H9 (cell line): ENCODE results near the gene TMEM92. TPM values are rescaled to one million over a fixed set of nuclear protein-coding genes. Genes with fewer than 3 reads are reported as not detected.
A peak's percentile ranks its signal among the peaks of the same experiment; 100 is the strongest.

ENCODE experiments used
- DNase-seq: peaks from one replicate; pipeline ENCODE4 v3.0.0-alpha.2; 2017
- H2AFZ ChIP-seq: one replicate; pipeline ENCODE4 v1.6.1; 2013; ENCODE audit warnings: mild to moderate bottlenecking, low read length, control low read depth, moderate library complexity
- H2AK5ac ChIP-seq: 2 replicates; pipeline ENCODE4 v1.6.1; 2013; ENCODE audit warnings: low read length, control low read depth, mixed read lengths; ENCODE audit not compliant: insufficient read length
- H2BK120ac ChIP-seq: one replicate; pipeline ENCODE4 v1.6.1; 2013; ENCODE audit warnings: low read depth, mild to moderate bottlenecking, low read length, control low read depth, inconsistent platforms; ENCODE audit not compliant: poor library complexity, severe bottlenecking
- H2BK12ac ChIP-seq: 2 replicates; pipeline ENCODE4 v1.6.1; 2013; ENCODE audit warnings: low read length, control low read depth, mixed read lengths, low read depth; ENCODE audit not compliant: insufficient read length
- H2BK15ac ChIP-seq: 2 replicates; pipeline ENCODE4 v1.6.1; 2013; ENCODE audit warnings: low read depth, low read length, control low read depth
- H2BK20ac ChIP-seq: one replicate; pipeline ENCODE4 v1.6.1; 2013; ENCODE audit warnings: low read depth, mild to moderate bottlenecking, low read length, control low read depth, inconsistent platforms; ENCODE audit not compliant: poor library complexity, severe bottlenecking
- H2BK5ac ChIP-seq: 2 replicates; pipeline ENCODE4 v1.6.1; 2013; ENCODE audit warnings: low read length, control low read depth, mixed read lengths; ENCODE audit not compliant: insufficient read length
- H3K14ac ChIP-seq: 2 replicates; pipeline ENCODE4 v1.6.1; 2013; ENCODE audit warnings: low read length, control low read depth; ENCODE audit not compliant: insufficient read depth
- H3K18ac ChIP-seq: 2 replicates; pipeline ENCODE4 v1.6.1; 2013; ENCODE audit warnings: low read depth, mild to moderate bottlenecking, mixed read lengths, low read length, control low read depth; ENCODE audit not compliant: insufficient read length
- H3K23ac ChIP-seq: 2 replicates; pipeline ENCODE4 v1.6.1; 2013; ENCODE audit warnings: low read length, control low read depth, mixed read lengths, low read depth; ENCODE audit not compliant: insufficient read length
- H3K23me2 ChIP-seq: 2 replicates; pipeline ENCODE4 v1.6.1; 2013; ENCODE audit warnings: low read depth, mild to moderate bottlenecking, mixed read lengths, low read length, control low read depth; ENCODE audit not compliant: insufficient read length, poor library complexity, severe bottlenecking
- H3K27ac ChIP-seq: 2 replicates; pipeline ENCODE4 v1.5.1; 2013; ENCODE audit warnings: low read length, control low read depth, mixed read lengths, low read depth; ENCODE audit not compliant: insufficient read length
- H3K27me3 ChIP-seq: 2 replicates; pipeline ENCODE4 v1.6.1; 2013; ENCODE audit warnings: low read length, control low read depth, inconsistent platforms; ENCODE audit not compliant: insufficient read depth
- H3K4ac ChIP-seq: 2 replicates; pipeline ENCODE4 v1.6.1; 2013; ENCODE audit warnings: low read depth, mild to moderate bottlenecking, control low read depth, inconsistent platforms, low read length, moderate library complexity
- H3K4me1 ChIP-seq: 2 replicates; pipeline ENCODE4 v1.6.1; 2013; ENCODE audit warnings: low read length, control low read depth, inconsistent platforms; ENCODE audit not compliant: insufficient read depth
- H3K4me2 ChIP-seq: 2 replicates; pipeline ENCODE4 v1.6.1; 2013; ENCODE audit warnings: low read length, control low read depth, mixed read lengths; ENCODE audit not compliant: insufficient read length, insufficient read depth
- H3K56ac ChIP-seq: 2 replicates; pipeline ENCODE4 v1.6.1; 2013; ENCODE audit warnings: low read depth, mild to moderate bottlenecking, mixed read lengths, low read length, control low read depth; ENCODE audit not compliant: insufficient read length
- H3K79me1 ChIP-seq: 2 replicates; pipeline ENCODE4 v1.6.1; 2013; ENCODE audit warnings: low read depth, mild to moderate bottlenecking, moderate library complexity, low read length, control low read depth, inconsistent platforms; ENCODE audit not compliant: insufficient read depth, poor library complexity, severe bottlenecking
- H3K79me2 ChIP-seq: 2 replicates; pipeline ENCODE4 v1.6.1; 2013; ENCODE audit warnings: low read length, control low read depth, inconsistent platforms; ENCODE audit not compliant: insufficient read depth
- H3K9ac ChIP-seq: 2 replicates; pipeline ENCODE4 v1.6.1; 2013; ENCODE audit warnings: low read length, control low read depth, mixed read lengths; ENCODE audit not compliant: insufficient read length; ENCODE audit errors: extremely low read depth
- H3K9me3 ChIP-seq: one replicate; pipeline ENCODE4 v1.6.1; 2013; ENCODE audit warnings: low read depth, low read length, inconsistent platforms; ENCODE audit not compliant: control insufficient read depth
- H3T11ph ChIP-seq: one replicate; pipeline ENCODE4 v1.6.1; 2013; ENCODE audit warnings: mild to moderate bottlenecking, low read length, control low read depth, inconsistent platforms
- H4K20me1 ChIP-seq: one replicate; pipeline ENCODE4 v1.6.1; 2013; ENCODE audit not compliant: control insufficient read depth, insufficient read length, insufficient read depth
- H4K5ac ChIP-seq: 2 replicates; pipeline ENCODE4 v1.6.1; 2013; ENCODE audit warnings: low read depth, mild to moderate bottlenecking, mixed read lengths, low read length, control low read depth; ENCODE audit not compliant: insufficient read length
- H4K8ac ChIP-seq: replicated peaks from 2 replicates; pipeline ENCODE4 v1.6.1; 2013; ENCODE audit warnings: low read length, control low read depth, mixed read lengths, low read depth; ENCODE audit not compliant: insufficient read length
- H4K91ac ChIP-seq: 2 replicates; pipeline ENCODE4 v1.6.1; 2013; ENCODE audit warnings: low read depth, mild to moderate bottlenecking, moderate library complexity, mixed read lengths, low read length, control low read depth; ENCODE audit not compliant: insufficient read length
- H3K27ac Mint-ChIP-seq, 3 experiments: 2 replicates in 2 of 3; 3 replicates in 1 of 3; pipeline ENCODE4 v1.8.0; 2020 to 2021; ENCODE audit warnings: mixed read lengths in 3 of 3, mild to moderate bottlenecking in 1 of 3, moderate library complexity in 1 of 3
- H3K27me3 Mint-ChIP-seq: 2 replicates; pipeline ENCODE4 v1.8.0; 2021; ENCODE audit warnings: low read depth, mild to moderate bottlenecking, moderate library complexity, mixed read lengths
- H3K36me3 Mint-ChIP-seq, 3 experiments: 2 replicates in 2 of 3; 3 replicates in 1 of 3; pipeline ENCODE4 v1.8.0; 2020 to 2021; ENCODE audit warnings: low read depth in 3 of 3, mixed read lengths in 3 of 3; ENCODE audit not compliant: insufficient read depth in 1 of 3
- H3K4me1 Mint-ChIP-seq, 2 experiments: 2 replicates each; pipeline ENCODE4 v1.8.0; 2020; ENCODE audit warnings: mixed read lengths in 2 of 2
- H3K4me3 Mint-ChIP-seq, 2 experiments: 2 replicates in 1 of 2; 3 replicates in 1 of 2; pipeline ENCODE4 v1.8.0; 2020 to 2021; ENCODE audit warnings: mild to moderate bottlenecking in 2 of 2, mixed read lengths in 2 of 2, moderate library complexity in 1 of 2
- H3K9me3 Mint-ChIP-seq, 2 experiments: 2 replicates in 1 of 2; 3 replicates in 1 of 2; pipeline ENCODE4 v1.8.0; 2020; ENCODE audit warnings: mild to moderate bottlenecking in 2 of 2, mixed read lengths in 2 of 2, moderate library complexity in 1 of 2
- WGBS: extraction: QIAGEN DNeasy Blood & Tissue Kit; methylation state at CpG from one replicate; pipeline ENCODE4 v1.1.7; 2013; ENCODE audit warnings: missing lambda C conversion rate, low lambda C conversion rate, mixed read lengths; ENCODE audit not compliant: insufficient read length; ENCODE audit errors: extremely low coverage; 5-methylcytosine and 5-hydroxymethylcytosine counted together
- total RNA-seq: library from RNA; stranded (reverse); gene quantifications from 2 replicates; pipeline ENCODE4 v1.2.1, GENCODE V29; 2021
- TF ChIP-seq, protein P1 (sequence below): fragments of 200-600 bp; sonication (generic); conservative IDR thresholded peaks from 3 replicates; pipeline ENCODE4 v1.8.0; 2021; ENCODE audit warnings: antibody characterized with exemption, mild to moderate bottlenecking

Gene TMEM92
- total RNA-seq, 1 experiment from 2014 or later, result 10.9 TPM

DNA sequence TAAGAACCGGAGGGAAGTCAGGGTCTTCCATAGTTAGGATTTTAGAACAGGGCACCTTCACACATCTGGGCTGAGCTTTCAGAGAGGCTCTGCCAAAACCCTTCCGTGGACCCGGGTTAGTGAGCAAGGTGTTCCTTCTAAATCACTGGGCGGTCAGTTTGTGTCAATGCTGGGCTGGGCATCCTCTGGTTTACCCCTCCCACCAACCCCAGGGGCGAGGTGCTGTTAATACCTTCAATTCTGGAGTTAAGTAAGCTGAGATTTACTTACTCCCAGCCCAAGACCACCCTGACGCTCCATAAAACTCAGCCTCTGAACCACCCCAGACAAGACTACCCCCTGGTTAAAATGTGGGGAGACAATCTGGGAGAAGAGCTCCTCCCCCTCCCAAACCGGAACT is 1.0 kb downstream of the TMEM92 start:
- no peak overlapping the region for H3K9ac ChIP-seq
- peaks cover 18% of the 10 kb centered on the region; the same call in 1 of the 2 replicates for H3K4me1 ChIP-seq
- H2BK15ac ChIP-seq, result no peak overlapping the region
- no peak overlapping the region for H3K23ac ChIP-seq
- no peak overlapping the region for H2BK5ac ChIP-seq
- no peak overlapping the region for H2BK20ac ChIP-seq
- no peak overlapping the region for H4K5ac ChIP-seq
- H3K79me2 ChIP-seq, result no peaks in the 10 kb centered on the region
- peaks cover 4 to 10% (median 5%) of the 10 kb centered on the region in 3 experiments; a peak in 5 of 7 replicates for H3K36me3 Mint-ChIP-seq
- H2BK12ac ChIP-seq, result no peak overlapping the region
- no peaks in the 10 kb centered on the region; a peak in 2 of 5 replicates for H3K9me3 Mint-ChIP-seq
- peaks cover 50 to 55% of the 10 kb centered on the region in 2 experiments for H3K4me1 Mint-ChIP-seq
- 0 out of 7 replicates have a peak overlapping the region, but pooled peaks of 1 of the 3 experiments have one; percentile 29 for H3K27ac Mint-ChIP-seq
- peaks cover 8% of the 10 kb centered on the region for H3K27me3 Mint-ChIP-seq
- no peaks in the 10 kb centered on the region for H4K20me1 ChIP-seq
- peak overlapping the region; percentile 64 for H3K4me2 ChIP-seq
- no peak overlapping the region for H3T11ph ChIP-seq
- H3K4me3 Mint-ChIP-seq, result peak overlapping the region; percentile 66 to 84
- DNase-seq, result peak; percentile 30
- no peak overlapping the region for H3K27ac ChIP-seq
- no peak overlapping the region for H2BK120ac ChIP-seq
- TF ChIP-seq, protein P1, sequence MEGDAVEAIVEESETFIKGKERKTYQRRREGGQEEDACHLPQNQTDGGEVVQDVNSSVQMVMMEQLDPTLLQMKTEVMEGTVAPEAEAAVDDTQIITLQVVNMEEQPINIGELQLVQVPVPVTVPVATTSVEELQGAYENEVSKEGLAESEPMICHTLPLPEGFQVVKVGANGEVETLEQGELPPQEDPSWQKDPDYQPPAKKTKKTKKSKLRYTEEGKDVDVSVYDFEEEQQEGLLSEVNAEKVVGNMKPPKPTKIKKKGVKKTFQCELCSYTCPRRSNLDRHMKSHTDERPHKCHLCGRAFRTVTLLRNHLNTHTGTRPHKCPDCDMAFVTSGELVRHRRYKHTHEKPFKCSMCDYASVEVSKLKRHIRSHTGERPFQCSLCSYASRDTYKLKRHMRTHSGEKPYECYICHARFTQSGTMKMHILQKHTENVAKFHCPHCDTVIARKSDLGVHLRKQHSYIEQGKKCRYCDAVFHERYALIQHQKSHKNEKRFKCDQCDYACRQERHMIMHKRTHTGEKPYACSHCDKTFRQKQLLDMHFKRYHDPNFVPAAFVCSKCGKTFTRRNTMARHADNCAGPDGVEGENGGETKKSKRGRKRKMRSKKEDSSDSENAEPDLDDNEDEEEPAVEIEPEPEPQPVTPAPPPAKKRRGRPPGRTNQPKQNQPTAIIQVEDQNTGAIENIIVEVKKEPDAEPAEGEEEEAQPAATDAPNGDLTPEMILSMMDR, result no peak
- no CpG with 5 or more reads among the region's 7 CpGs for WGBS
- H3K27me3 ChIP-seq, result peaks cover 4% of the 10 kb centered on the region; the same call in 1 of the 2 replicates
- H3K23me2 ChIP-seq, result peaks cover 10% of the 10 kb centered on the region
- H2AFZ ChIP-seq, result no peak overlapping the region
- no peak overlapping the region for H2AK5ac ChIP-seq
- H4K8ac ChIP-seq, result no peak overlapping the region
- H3K56ac ChIP-seq, result no peak overlapping the region
- no peak overlapping the region for H3K4ac ChIP-seq
- no peak overlapping the region for H3K18ac ChIP-seq
- H3K14ac ChIP-seq, result no peak overlapping the region
- H3K79me1 ChIP-seq, result no peaks in the 10 kb centered on the region
- H4K91ac ChIP-seq, result no peak overlapping the region
- no peaks in the 10 kb centered on the region for H3K9me3 ChIP-seq
